ENCODE results near the gene CCDC86. TPM values are rescaled to one million over a fixed set of nuclear protein-coding genes. Genes with fewer than 3 reads are reported as not detected.

CCDC86 gene
- total and polyA plus RNA-seq, 9 of the 15 experiments (the other 6 are each of a cell fraction or from before 2014, with no cell fraction given), result 4.6 to 102 (median 25.2) TPM

DNA sequence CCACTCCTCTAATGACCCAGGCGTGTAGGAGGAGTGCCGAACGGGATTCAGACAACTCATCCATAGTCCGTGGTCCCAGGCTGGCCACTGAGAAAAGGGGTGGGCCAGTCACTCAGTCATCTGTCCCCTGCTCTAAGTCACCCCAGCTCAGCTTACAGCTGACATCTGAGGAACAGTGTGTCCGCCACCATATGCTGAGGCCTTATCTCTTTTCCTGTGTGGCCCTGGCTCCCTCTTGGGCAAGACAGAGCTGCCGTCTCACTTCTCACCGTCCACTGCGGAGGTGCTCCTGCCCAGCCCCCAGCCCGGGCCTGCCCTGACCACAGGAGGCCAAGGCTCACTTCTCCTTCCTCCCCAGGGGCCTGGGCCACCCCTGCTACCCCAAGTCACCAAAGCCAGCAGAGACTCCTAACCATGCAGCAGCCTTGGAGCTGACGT lies 6.8 kb downstream of the CCDC86 start (continued):
- TF ChIP-seq, protein P1, sequence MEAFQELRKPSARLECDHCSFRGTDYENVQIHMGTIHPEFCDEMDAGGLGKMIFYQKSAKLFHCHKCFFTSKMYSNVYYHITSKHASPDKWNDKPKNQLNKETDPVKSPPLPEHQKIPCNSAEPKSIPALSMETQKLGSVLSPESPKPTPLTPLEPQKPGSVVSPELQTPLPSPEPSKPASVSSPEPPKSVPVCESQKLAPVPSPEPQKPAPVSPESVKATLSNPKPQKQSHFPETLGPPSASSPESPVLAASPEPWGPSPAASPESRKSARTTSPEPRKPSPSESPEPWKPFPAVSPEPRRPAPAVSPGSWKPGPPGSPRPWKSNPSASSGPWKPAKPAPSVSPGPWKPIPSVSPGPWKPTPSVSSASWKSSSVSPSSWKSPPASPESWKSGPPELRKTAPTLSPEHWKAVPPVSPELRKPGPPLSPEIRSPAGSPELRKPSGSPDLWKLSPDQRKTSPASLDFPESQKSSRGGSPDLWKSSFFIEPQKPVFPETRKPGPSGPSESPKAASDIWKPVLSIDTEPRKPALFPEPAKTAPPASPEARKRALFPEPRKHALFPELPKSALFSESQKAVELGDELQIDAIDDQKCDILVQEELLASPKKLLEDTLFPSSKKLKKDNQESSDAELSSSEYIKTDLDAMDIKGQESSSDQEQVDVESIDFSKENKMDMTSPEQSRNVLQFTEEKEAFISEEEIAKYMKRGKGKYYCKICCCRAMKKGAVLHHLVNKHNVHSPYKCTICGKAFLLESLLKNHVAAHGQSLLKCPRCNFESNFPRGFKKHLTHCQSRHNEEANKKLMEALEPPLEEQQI (IDR thresholded peaks at IDR 0.05), result no peak
- TF ChIP-seq TEAD4 (IDR thresholded peaks at IDR 0.05; ENCODE audit: low read length) (no peak), TEAD4 (CRISPR knock-in tag; IDR thresholded peaks at IDR 0.05; ENCODE audit: borderline replicate concordance) (no peak), ZEB2 (IDR thresholded peaks at IDR 0.05) (no peak), PHB2 (IDR thresholded peaks at IDR 0.05; ENCODE audit: low read depth) (no peak), MEF2A (IDR thresholded peaks at IDR 0.05; ENCODE audit: control insufficient read depth, low read depth, low read length) (no peak), MCM5 (IDR thresholded peaks at IDR 0.05; ENCODE audit: low read depth) (no peak), OTX1 (CRISPR knock-in tag; IDR thresholded peaks at IDR 0.05) (no peak), ADNP (tag; IDR thresholded peaks at IDR 0.05) (no peak)
- TF ChIP-seq, protein P2, sequence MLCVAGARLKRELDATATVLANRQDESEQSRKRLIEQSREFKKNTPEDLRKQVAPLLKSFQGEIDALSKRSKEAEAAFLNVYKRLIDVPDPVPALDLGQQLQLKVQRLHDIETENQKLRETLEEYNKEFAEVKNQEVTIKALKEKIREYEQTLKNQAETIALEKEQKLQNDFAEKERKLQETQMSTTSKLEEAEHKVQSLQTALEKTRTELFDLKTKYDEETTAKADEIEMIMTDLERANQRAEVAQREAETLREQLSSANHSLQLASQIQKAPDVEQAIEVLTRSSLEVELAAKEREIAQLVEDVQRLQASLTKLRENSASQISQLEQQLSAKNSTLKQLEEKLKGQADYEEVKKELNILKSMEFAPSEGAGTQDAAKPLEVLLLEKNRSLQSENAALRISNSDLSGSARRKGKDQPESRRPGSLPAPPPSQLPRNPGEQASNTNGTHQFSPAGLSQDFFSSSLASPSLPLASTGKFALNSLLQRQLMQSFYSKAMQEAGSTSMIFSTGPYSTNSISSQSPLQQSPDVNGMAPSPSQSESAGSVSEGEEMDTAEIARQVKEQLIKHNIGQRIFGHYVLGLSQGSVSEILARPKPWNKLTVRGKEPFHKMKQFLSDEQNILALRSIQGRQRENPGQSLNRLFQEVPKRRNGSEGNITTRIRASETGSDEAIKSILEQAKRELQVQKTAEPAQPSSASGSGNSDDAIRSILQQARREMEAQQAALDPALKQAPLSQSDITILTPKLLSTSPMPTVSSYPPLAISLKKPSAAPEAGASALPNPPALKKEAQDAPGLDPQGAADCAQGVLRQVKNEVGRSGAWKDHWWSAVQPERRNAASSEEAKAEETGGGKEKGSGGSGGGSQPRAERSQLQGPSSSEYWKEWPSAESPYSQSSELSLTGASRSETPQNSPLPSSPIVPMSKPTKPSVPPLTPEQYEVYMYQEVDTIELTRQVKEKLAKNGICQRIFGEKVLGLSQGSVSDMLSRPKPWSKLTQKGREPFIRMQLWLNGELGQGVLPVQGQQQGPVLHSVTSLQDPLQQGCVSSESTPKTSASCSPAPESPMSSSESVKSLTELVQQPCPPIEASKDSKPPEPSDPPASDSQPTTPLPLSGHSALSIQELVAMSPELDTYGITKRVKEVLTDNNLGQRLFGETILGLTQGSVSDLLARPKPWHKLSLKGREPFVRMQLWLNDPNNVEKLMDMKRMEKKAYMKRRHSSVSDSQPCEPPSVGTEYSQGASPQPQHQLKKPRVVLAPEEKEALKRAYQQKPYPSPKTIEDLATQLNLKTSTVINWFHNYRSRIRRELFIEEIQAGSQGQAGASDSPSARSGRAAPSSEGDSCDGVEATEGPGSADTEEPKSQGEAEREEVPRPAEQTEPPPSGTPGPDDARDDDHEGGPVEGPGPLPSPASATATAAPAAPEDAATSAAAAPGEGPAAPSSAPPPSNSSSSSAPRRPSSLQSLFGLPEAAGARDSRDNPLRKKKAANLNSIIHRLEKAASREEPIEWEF (CRISPR knock-in tag; IDR thresholded peaks at IDR 0.05), result no peak
- TF ChIP-seq, protein P3, sequence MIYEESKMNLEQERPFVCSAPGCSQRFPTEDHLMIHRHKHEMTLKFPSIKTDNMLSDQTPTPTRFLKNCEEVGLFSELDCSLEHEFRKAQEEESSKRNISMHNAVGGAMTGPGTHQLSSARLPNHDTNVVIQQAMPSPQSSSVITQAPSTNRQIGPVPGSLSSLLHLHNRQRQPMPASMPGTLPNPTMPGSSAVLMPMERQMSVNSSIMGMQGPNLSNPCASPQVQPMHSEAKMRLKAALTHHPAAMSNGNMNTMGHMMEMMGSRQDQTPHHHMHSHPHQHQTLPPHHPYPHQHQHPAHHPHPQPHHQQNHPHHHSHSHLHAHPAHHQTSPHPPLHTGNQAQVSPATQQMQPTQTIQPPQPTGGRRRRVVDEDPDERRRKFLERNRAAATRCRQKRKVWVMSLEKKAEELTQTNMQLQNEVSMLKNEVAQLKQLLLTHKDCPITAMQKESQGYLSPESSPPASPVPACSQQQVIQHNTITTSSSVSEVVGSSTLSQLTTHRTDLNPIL (CRISPR knock-in tag; IDR thresholded peaks at IDR 0.05), result no peak
